BJ (cell line): Measurements from ENCODE around the gene AFF3. TPM values are rescaled to one million over a fixed set of nuclear protein-coding genes. Genes with fewer than 3 reads are reported as not detected.

Experiments
- CTCF ChIA-PET: fragments of 350-600 bp; formaldehyde crosslinking; extraction: SDS; loops from one replicate; lab custom pipeline; 2021; ENCODE audit warnings: antibody characterized with exemption, inconsistent platforms; lab: Yijun Ruan, JAX
- POLR2A ChIA-PET: fragments of 300-600 bp; sonication (Branson Sonifier 250); formaldehyde crosslinking; extraction: SDS; loops from one replicate; lab custom pipeline; 2021; ENCODE audit warnings: antibody characterized with exemption; lab: Charles Lee
- DNase-seq: peaks from one replicate; pipeline ENCODE4 v3.0.0-alpha.2; 2011; ENCODE audit warnings: low read depth
- H3K27me3 ChIP-seq: 2 replicates; pipeline ENCODE4 v1.6.0; 2011; ENCODE audit warnings: low read length; ENCODE audit not compliant: control insufficient read depth, insufficient read depth
- H3K36me3 ChIP-seq: 2 replicates; pipeline ENCODE4 v1.5.1; 2011; ENCODE audit warnings: low read length; ENCODE audit not compliant: control insufficient read depth, insufficient read depth
- H3K4me3 ChIP-seq: 2 replicates; pipeline ENCODE4 v1.5.1; 2011; ENCODE audit warnings: low read depth, mild to moderate bottlenecking, control low read depth, low read length
- polyA plus RNA-seq: library from polyadenylated mRNA; depleted of rRNA; stranded (reverse); fragments of >200 nt; gene quantifications from 2 replicates; pipeline ENCODE4 v1.2.3, GENCODE V29; 2011
- TF ChIP-seq, protein P1 (sequence below): IDR thresholded peaks from 2 replicates; pipeline ENCODE4 v1.5.1; 2011; ENCODE audit warnings: low read depth, mild to moderate bottlenecking, control low read depth, inconsistent platforms, low read length, moderate library complexity; ENCODE audit not compliant: insufficient read depth

AFF3 gene
- polyA plus RNA-seq, 1 experiment, result 11.5 TPM

DNA sequence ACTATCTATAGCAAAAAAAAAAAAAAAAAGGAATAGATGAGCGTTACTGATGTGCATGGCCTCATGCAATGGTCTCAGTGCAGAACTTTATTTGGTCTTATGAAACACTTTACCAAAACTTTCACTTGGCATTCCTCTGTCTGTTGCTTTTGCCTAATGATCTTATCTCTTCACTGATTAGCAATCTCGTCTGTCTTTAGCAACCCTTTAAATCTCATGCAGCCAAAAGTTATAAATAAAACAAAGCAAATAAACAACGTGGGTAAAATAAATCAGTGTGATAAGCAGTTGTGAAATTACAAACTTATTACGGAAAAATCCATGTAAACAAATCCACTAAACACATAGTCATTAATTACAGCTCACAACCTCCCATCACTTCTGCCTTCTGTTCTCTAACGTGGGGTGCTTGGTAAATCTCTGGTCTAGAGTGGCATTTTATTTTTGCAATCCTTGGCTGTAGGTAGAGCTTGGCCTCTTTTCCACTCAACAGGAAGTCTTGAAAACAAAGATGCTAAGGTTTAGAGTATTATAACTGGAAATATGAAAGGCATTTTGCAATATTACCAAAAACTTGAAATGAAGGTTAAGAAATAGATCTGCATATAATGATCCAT is 288.0 kb downstream of the AFF3 start:
- H3K4me3 ChIP-seq, result no peak overlapping the region
- no peaks in the 10 kb centered on the region for H3K27me3 ChIP-seq
- ChIA-PET CTCF (no interaction called here), POLR2A (no interaction called here)
- no peaks in the 10 kb centered on the region for H3K36me3 ChIP-seq
- TF ChIP-seq, protein P1, sequence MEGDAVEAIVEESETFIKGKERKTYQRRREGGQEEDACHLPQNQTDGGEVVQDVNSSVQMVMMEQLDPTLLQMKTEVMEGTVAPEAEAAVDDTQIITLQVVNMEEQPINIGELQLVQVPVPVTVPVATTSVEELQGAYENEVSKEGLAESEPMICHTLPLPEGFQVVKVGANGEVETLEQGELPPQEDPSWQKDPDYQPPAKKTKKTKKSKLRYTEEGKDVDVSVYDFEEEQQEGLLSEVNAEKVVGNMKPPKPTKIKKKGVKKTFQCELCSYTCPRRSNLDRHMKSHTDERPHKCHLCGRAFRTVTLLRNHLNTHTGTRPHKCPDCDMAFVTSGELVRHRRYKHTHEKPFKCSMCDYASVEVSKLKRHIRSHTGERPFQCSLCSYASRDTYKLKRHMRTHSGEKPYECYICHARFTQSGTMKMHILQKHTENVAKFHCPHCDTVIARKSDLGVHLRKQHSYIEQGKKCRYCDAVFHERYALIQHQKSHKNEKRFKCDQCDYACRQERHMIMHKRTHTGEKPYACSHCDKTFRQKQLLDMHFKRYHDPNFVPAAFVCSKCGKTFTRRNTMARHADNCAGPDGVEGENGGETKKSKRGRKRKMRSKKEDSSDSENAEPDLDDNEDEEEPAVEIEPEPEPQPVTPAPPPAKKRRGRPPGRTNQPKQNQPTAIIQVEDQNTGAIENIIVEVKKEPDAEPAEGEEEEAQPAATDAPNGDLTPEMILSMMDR, result no peak
- DNase-seq, result no peak

DNA sequence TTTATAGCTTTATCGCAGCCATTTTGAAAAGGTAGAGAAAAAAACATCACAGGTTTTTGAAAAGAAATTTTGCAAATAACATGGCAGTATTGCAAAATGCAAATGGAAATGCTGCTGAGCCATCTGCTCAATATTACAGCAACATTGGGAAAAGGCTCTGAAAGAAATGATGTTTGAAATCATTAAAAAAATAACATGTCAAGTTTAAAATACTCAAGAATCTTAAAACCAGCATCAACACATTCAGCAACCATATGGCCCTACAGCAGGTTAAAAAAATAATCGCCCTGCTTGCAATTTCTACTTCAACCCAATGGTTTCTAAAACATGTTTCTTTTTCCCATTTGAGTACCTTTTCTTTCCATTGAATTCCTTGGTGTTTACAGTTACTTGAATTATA is 289.4 kb downstream of the AFF3 start:
- ChIA-PET POLR2A (no interaction called here), CTCF (no interaction called here)
- H3K36me3 ChIP-seq, result no peaks in the 10 kb centered on the region
- TF ChIP-seq, protein P1, result no peak
- no peaks in the 10 kb centered on the region for H3K27me3 ChIP-seq
- DNase-seq, result no peak
- no peak overlapping the region for H3K4me3 ChIP-seq

DNA sequence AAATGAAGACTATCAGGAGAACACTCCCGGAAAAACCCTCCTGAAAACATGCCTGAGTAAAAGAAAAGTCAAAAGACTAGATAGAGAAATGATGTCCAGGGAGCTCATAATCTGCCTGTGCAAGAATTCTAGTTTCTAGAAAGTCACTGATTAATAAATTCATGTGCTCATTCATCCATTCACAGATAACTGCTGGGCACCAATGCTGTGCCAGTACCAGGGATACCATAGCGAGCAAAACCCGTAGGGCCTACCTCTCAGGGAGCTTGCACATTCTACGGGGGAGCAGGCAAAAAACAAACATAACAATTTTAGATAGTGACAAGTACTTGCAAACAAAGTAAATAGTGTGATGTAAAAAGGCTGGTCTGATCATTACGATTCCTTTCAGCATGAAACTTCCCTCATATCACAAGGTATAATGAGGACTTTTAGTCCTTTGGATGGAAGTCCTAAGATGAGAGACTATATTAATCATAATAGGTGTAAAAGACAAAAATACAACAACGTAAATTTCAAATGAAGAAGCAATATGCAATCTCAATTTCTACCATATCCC is 289.9 kb downstream of the AFF3 start:
- POLR2A ChIA-PET, result no interaction called here

DNA sequence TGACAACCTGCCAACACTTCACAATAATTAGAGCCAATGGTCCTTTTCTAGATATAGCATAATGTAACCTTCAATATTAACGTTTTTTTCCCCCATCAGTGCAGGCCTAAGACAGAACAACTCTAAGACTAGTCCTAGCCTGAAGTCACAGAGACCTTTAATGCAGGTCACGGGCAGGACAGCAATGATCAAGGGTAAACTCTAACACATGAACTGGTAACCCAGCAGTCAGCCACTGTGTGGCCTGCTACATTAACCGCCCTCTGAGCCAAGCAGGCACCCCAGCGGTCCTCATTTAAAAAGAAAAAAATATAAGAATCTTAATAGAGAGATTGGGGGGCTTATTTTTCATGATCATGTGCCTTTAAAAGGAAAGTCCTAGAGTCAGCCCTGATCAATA is 290.6 kb downstream of the AFF3 start:
- H3K36me3 ChIP-seq, result no peaks in the 10 kb centered on the region
- no peak for DNase-seq
- POLR2A ChIA-PET, result no interaction called here
- H3K4me3 ChIP-seq, result no peak overlapping the region
- no peaks in the 10 kb centered on the region for H3K27me3 ChIP-seq
- TF ChIP-seq, protein P1, result no peak
- CTCF ChIA-PET, result interaction anchor here (1.5 kb wide), 1 partner anchor 11 kb away, joined by 6 read pairs; no protein-coding TSS in a partner anchor

More for the DNA sequence above, 289.9 kb downstream of the AFF3 start:
- H3K36me3 ChIP-seq, result no peaks in the 10 kb centered on the region
- CTCF ChIA-PET, result no interaction called here
- H3K27me3 ChIP-seq, result no peaks in the 10 kb centered on the region
- H3K4me3 ChIP-seq, result no peak overlapping the region
- TF ChIP-seq, protein P1, result no peak
- no peak for DNase-seq

DNA sequence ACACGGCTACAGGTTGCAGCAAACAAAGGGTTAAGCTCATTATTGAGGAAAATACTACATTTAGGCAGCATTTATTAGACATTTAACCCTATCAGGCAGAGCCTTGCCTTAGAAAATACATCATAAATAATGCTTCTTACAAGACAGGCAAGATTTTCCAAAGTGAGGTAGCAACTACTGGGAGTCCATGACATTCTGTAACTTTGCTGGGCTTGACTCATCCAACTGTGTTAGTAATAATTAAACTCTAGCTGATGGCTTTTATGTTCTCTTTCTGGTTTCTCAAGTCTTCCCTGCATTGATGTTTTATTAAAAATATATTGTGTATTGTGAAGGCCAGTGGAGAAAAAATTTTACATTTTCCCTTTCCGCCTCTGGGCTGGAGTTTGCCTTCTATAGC is 291.3 kb downstream of the AFF3 start:
- Histone ChIP-seq H3K27me3 (no peaks in the 10 kb centered on the region), H3K36me3 (no peaks in the 10 kb centered on the region), H3K4me3 (no peak overlapping the region)
- CTCF ChIA-PET, result interaction anchor here (1.5 kb wide), 1 partner anchor 10 kb away, joined by 6 read pairs; no protein-coding TSS in a partner anchor
- TF ChIP-seq, protein P1, result no peak
- DNase-seq, result no peak
- POLR2A ChIA-PET, result no interaction called here
